SK-N-DZ (cell line): ENCODE results near the gene ITIH2. TPM values are rescaled to one million over a fixed set of nuclear protein-coding genes. Genes with fewer than 3 reads are reported as not detected.
A peak's percentile ranks its signal among the peaks of the same experiment; 100 is the strongest.
"Not testable (repeated sequence)": the region's sequence is repeated elsewhere in the genome, so short reads cannot be mapped to it uniquely, and the experiment has no call there.

Experiments used
- DNase-seq: peaks from one replicate; pipeline ENCODE4 v3.0.0-alpha.2; 2015; ENCODE audit warnings: low spot score
- polyA plus RNA-seq, 2 experiments: library from polyadenylated mRNA; depleted of rRNA; stranded (reverse); fragments of >200 nt; gene quantifications; 2 replicates each; pipeline ENCODE4 v1.2.3, GENCODE V29; 2014

ITIH2 gene
- polyA plus RNA-seq (2014; cell fraction: cytosol; rRNA removed), result not detected in 2 replicates
- not detected in 2 replicates for polyA plus RNA-seq (2014; cell fraction: nucleus; rRNA removed)

GRCh38 chr10:7703140-7703539, at the start of gene ITIH2:
TSS of gene ITIH2 (plus strand) at chr10:7703316. CDS start at chr10:7703435, 119 bp downstream.
- DNase-seq, result no peak

- not testable (repeated sequence) for DNase-seq
Observed at GRCh38 chr10:7657079-7657478, 46.0 kb upstream of the ITIH2 start.

DNA sequence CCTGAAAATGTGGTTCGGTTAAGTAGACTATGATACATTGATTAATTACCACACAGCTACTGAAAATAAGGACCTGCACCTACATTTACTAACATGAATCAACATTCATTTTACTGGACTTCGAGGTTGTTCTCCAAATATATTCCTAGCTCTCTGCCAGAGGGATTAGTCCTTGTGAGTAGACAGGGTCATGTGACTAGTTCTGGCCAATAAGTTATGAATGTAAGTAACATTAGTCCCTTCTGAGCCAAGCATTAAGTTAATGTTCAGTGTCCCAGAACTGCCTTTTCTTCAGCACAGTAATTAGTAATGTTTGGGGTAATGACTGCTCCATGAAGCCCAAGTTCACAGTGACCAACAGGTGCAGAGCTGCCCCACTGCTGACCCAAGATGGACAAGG, 45.6 kb upstream of the ITIH2 start:
- DNase-seq, result no peak

GRCh38 chr10:7659560-7659959, 43.6 kb upstream of the ITIH2 start:
- DNase-seq, result no peak

GRCh38 chr10:7662522-7662921, 40.6 kb upstream of the ITIH2 start:
- no peak for DNase-seq

- DNase-seq, result no peak
Observed at GRCh38 chr10:7664707-7665106, 38.4 kb upstream of the ITIH2 start.

DNA sequence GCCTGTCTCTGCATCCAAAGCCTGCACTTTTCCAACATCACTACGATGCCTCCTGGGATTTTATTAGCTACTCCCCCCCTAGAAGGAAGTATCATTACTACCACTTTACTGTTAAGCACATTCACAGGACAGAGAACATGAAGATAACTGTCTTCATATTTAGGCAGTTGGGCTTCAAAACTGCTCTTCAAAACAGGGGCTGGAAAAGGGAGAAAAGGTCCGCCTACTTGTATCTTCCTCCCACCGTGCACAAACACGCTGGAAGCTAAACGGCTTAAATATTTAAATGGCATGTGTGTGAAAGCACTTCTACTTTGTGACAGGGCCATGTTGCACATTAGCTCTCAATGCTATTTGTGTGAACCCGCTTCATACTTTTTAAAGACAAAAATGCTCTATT, 37.3 kb upstream of the ITIH2 start:
- DNase-seq, result no peak

- DNase-seq, result no peak
Observed at GRCh38 chr10:7666253-7667023, 36.7 kb upstream of the ITIH2 start, which contains the start of gene ITIH5. TSS of gene ITIH5 (minus strand) at chr10:7666966. CDS start at chr10:7666892, 74 bp downstream.

- no peak for DNase-seq
Observed at GRCh38 chr10:7667262-7668141, 35.6 kb upstream of the ITIH2 start.

- no peak for DNase-seq
Observed at GRCh38 chr10:7670157-7670556, 33.0 kb upstream of the ITIH2 start.

DNA sequence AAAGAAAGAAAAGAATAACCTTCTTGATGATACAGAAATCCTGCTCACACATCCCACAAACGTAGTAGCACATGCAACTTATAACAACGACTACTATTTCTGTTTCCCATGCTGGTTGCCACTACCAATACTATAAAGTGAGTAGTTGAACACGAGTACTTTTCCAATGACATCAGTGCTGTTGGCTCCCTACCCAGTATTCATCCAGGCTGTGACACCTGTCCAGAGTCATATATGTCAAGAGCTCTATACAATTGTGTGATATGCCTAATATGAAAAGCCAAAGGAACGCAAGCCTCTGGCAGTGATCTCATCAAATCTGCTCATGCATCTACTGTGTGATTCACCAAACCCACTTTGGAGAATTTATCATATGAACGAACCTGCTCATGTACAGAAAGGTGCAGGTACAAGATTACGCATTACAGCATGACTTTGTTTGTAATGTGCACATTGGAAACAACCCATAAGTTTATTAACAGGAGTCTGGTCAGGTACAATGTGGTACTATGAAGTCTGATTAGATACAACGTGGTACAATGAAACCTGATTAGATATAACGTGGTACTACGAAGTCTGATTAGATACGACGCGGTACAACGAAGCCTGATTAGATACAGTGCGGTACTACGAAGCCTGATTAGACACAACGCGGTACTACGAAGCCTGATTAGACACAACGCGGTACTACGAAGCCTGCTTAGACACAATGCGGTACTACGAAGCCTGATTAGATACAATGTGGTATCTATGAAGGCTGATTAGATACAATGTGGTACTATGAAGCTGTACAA, 30.6 kb upstream of the ITIH2 start:
- DNase-seq, result no peak

DNA sequence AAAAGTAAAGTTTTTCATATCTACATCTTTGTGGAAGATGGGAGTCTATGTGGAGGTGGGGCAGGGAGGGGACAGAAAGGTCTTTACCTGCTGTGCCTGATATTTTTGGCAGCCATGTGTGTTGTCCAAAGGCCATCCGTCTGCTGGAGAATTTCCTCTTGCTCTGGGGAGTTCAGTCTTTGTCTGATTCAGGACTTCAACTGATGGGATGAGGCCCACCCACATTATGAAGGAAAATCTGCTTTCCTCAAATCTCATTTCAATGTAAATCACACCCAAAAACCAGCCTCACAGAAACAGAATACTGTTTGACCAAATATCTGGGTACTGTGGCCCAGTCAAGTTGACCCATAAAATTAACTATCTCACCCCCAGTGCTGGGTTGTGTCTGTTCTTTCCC, 23.9 kb upstream of the ITIH2 start:
- no peak for DNase-seq

DNA sequence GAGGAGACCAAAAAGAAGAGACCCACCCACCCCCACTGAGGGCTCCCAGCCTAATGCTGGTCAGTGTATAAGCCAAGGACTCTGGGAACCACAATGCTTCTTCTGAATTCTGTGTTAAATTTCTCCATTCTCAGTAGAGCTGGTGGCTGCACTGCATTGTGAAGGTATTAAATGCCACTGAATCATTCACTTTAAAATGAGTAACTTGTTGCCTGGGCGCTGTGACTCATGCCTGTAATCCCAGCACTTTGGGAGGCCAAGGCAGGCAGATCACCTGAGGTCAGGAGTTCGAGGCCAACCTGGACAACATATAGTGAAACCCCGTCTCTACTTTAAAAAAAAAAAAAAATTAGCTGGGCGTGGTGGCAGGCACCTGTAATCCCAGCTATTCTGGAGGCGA, 23.0 kb upstream of the ITIH2 start:
- DNase-seq, result not testable (repeated sequence)

- no peak for DNase-seq
Observed at GRCh38 chr10:7686351-7687171, 16.6 kb upstream of the ITIH2 start.

DNA sequence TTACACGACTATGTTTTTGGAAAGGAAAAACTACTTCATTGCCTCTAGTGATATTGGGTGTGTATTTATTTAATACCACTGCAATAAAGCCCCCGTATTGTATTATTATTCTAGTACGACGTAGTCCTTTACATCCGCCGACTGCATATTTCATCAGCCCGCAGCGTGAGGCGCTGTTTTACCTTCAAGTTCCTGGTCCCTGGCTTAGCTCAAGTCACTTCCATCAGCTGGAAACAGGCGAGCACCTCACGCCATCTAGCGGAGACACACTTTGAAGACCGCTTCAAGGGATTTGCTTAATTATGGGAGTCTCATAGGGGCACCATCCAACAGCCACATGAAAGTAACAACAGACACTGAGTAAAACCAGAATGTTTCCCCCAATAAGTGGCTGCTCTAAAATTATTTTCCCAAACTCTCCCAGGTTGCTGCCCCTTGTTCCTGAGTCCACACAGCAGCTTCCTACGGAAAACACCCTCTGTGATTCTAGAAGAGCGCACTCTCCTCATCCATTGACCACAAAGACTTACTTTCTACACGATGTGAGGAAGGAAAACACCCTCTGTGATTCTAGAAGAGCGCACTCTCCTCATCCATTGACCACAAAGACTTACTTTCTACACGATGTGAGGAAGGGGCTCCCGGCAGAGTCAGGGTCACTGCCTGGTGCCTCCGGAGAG, 15.7 kb upstream of the ITIH2 start:
- DNase-seq, result peak; percentile 92

DNA sequence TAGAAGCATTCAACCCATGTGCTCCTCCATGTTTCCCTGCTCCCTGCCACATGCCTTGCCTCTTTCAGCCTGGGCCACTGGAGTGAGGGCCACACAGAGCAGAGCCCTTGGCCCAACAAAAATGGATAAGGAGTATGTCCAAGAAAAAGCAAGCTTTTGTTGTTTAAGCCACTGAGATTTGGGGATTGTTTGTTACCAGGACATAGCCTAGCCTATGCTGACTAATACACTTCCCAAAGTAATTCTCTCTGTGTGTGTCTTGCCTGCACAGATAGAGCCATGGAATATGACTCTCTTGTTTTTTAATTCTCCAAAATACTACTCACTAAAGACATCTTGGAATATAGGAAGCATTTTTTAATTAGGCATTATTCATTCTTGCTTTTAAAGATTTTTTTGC, 13.5 kb upstream of the ITIH2 start:
- no peak for DNase-seq

- DNase-seq, result not testable (repeated sequence)
Observed at GRCh38 chr10:7690885-7691597, 12.1 kb upstream of the ITIH2 start.

DNA sequence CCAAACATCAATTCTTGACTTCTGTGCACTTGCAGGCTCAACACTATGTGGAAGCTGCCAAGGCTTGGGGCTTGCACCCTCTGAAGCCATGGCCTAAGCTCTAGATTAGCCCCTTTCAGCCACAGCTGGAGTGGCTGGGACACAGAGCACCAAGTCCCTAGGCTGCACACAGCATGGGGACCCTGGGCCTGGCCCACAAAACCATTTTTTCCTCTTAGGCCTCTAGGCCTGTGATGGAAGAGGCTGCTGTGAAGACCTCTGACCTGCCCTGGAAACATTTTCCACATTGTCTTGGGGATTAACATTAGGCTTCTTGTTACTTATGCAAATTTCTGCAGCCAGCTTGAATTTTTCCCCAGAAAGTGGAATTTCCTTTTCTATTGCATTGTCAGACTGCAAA, 10.7 kb upstream of the ITIH2 start:
- not testable (repeated sequence) for DNase-seq

GRCh38 chr10:7693194-7693593, 9.9 kb upstream of the ITIH2 start:
- DNase-seq, result not testable (repeated sequence)
